ENCODE results near the gene SLC8A2. TPM values are rescaled to one million over a fixed set of nuclear protein-coding genes. Genes with fewer than 3 reads are reported as not detected.

SLC8A2 gene
- total RNA-seq, 2 experiments from 2014 or later: 0.13 to 0.36 TPM

DNA sequence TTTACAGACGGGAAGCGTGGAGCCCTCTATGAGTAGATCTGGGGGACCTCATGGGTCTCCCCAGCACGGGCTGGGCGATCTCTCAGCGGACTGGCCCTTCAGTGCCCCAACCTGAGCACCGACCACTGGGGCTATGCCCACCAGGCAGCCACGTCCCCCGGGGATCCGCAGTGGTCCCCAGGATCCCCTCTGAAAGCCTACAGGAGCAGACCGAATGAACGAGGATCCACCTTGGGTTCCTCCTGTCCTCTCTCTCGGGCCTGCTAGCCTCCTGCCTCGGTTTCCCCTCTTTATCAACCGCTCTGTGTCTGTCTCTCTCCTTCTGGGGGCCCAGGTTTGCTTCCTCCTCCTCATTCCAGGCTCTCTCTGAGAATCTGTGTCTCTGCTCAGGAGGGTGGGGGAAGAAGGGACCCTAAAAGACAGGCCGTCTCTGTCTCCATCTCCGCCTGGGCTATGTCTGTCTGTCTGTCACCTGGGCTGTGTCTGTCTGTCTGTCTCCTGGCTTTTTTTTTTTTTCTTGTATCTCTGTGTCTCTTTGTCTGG is 50.4 kb downstream of the SLC8A2 start:
- Histone ChIP-seq H3K4me2 (ENCODE audit: low read length) (no peak overlapping the region), H3K27ac (ENCODE audit: low read depth, low read length, poor library complexity, severe bottlenecking) (no peak overlapping the region), H4K20me1 (ENCODE audit: insufficient read depth, low read length) (no peaks in the 10 kb centered on the region), H3K4me1 (ENCODE audit: insufficient read depth, low read length, poor library complexity, severe bottlenecking) (no peaks in the 10 kb centered on the region), H3K79me2 (ENCODE audit: insufficient read depth, low read depth, low read length) (no peaks in the 10 kb centered on the region), H3K4me3 (ENCODE audit: low read depth, low read length, poor library complexity, severe bottlenecking) (no peak overlapping the region), H3K9me3 (ENCODE audit: low read length) (no peaks in the 10 kb centered on the region), H2AFZ (ENCODE audit: low read length) (no peak overlapping the region), H3K36me3 (ENCODE audit: insufficient read depth, low read length) (no peaks in the 10 kb centered on the region), H3K9me2 (ENCODE audit: insufficient read depth, low read length) (no peaks in the 10 kb centered on the region)
- intact Hi-C loops (cut with micrococcal nuclease; ENCODE audit: unreplicated experiment): no loop called here
- ChIA-PET CTCF (ENCODE audit: unreplicated experiment) (no interaction called here), POLR2A (no interaction called here)
- TF ChIP-seq EZH2phosphoT487 (IDR thresholded peaks at IDR 0.05; ENCODE audit: borderline replicate concordance, low read depth, low read length): 0 out of 2 replicates have a peak, but pooled peaks have one; percentile 18
- TF ChIP-seq, protein P1, sequence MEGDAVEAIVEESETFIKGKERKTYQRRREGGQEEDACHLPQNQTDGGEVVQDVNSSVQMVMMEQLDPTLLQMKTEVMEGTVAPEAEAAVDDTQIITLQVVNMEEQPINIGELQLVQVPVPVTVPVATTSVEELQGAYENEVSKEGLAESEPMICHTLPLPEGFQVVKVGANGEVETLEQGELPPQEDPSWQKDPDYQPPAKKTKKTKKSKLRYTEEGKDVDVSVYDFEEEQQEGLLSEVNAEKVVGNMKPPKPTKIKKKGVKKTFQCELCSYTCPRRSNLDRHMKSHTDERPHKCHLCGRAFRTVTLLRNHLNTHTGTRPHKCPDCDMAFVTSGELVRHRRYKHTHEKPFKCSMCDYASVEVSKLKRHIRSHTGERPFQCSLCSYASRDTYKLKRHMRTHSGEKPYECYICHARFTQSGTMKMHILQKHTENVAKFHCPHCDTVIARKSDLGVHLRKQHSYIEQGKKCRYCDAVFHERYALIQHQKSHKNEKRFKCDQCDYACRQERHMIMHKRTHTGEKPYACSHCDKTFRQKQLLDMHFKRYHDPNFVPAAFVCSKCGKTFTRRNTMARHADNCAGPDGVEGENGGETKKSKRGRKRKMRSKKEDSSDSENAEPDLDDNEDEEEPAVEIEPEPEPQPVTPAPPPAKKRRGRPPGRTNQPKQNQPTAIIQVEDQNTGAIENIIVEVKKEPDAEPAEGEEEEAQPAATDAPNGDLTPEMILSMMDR (conservative IDR thresholded peaks at IDR 0.05; ENCODE audit: low read length): no peak
- no peak for DNase-seq (ENCODE audit: low spot score)
- BruUV-seq (replicated peaks): no TSS peak

DNA sequence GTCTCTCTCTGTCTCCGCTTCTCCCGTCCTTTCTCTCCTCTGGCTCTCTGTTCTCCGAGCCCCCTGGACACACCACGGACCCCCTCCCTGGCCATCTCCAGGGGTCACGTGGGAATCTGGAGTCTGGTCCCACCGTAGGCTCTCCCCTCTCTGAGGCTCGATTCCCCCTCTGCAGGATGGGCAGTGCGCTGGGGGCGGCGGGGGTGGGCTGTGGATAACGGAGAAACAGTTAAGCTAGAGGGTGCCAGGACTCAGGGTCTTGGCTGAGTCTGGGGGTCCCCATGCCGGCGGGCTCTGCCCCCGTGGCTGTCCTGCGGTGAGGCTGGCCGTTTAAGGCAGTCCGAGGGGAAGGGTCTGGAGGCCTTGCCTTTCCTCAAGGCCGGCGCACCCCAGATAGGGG is 51.9 kb downstream of the SLC8A2 start:
- no peak overlapping the region for H3K4me2 ChIP-seq (ENCODE audit: low read length)
- no peaks in the 10 kb centered on the region for H3K9me3 ChIP-seq (ENCODE audit: low read length)
- H3K9me2 ChIP-seq (ENCODE audit: insufficient read depth, low read length): no peaks in the 10 kb centered on the region
- no peak overlapping the region for H3K27ac ChIP-seq (ENCODE audit: low read depth, low read length, poor library complexity, severe bottlenecking)
- no TSS peak for BruUV-seq (replicated peaks)
- CTCF ChIA-PET (ENCODE audit: unreplicated experiment): interaction anchor here (0.6 kb wide), 1 partner anchor 71 kb away, joined by 3 read pairs; no protein-coding TSS in a partner anchor
- H3K36me3 ChIP-seq (ENCODE audit: insufficient read depth, low read length): no peaks in the 10 kb centered on the region
- no peaks in the 10 kb centered on the region for H3K4me1 ChIP-seq (ENCODE audit: insufficient read depth, low read length, poor library complexity, severe bottlenecking)
- H3K4me3 ChIP-seq (ENCODE audit: low read depth, low read length, poor library complexity, severe bottlenecking): no peak overlapping the region
- no peaks in the 10 kb centered on the region for H3K79me2 ChIP-seq (ENCODE audit: insufficient read depth, low read depth, low read length)
- H2AFZ ChIP-seq (ENCODE audit: low read length): no peak overlapping the region
- no peak for DNase-seq (ENCODE audit: low spot score)
- intact Hi-C loops (cut with micrococcal nuclease; ENCODE audit: unreplicated experiment): no loop called here
- POLR2A ChIA-PET: no interaction called here
- TF ChIP-seq EZH2phosphoT487 (IDR thresholded peaks at IDR 0.05; ENCODE audit: borderline replicate concordance, low read depth, low read length): no peak; the same call in 1 of the 2 replicates
- TF ChIP-seq, protein P1 (conservative IDR thresholded peaks at IDR 0.05; ENCODE audit: low read length): no peak
- no peaks in the 10 kb centered on the region for H4K20me1 ChIP-seq (ENCODE audit: insufficient read depth, low read length)

DNA sequence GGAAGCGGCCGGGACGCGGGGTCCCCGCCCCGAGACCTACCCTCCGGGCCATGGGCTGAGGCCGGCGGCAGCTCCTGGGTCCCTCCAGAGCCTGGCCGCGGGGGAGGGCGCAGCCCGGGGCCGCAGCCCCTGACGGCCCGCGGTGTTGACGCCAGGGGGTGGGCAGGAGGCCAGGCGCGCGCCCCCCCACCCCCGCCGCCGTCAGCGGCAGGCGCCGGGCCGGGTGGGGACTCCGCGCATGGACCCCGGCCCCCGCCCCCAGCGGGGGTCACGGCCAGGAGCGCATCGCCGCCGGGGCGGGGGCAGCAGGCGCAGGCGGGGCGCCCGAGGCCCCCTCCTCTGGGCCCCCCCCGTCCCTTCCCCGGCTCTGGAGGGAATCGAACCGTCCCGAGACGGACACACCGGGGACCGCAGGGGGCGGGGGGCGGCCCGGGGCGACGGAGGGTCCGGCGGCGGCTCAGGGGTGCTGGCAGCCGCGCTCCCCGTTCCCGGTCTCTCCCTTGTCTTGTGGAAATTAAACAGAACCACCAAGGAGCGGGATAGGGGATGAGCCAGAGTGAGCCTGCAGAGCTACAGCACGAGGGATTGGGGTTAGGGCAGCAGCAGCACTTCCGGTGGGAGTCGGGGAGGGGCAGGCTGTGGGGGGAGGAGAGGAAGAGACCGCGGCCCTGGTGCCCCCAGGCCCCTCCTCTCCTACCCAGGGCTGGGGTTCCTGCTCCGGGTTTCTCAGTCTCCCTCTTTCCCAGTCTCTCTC is 52.5 kb downstream of the SLC8A2 start, which contains the start of gene MEIS3:
Gene MEIS3 (minus strand): TSS at position 498 of the 754 bp plus-strand sequence. CDS start 446 bp downstream, at position 52.
- no peak for TF ChIP-seq EZH2phosphoT487 (IDR thresholded peaks at IDR 0.05; ENCODE audit: borderline replicate concordance, low read depth, low read length)
- TF ChIP-seq, protein P1 (conservative IDR thresholded peaks at IDR 0.05; ENCODE audit: low read length): no peak
- POLR2A ChIA-PET: no interaction called here
- no peak for DNase-seq (ENCODE audit: low spot score)
- Histone ChIP-seq H3K36me3 (ENCODE audit: insufficient read depth, low read length) (no peaks in the 10 kb centered on the region), H3K27ac (ENCODE audit: low read depth, low read length, poor library complexity, severe bottlenecking) (no peak within 1 kb of the TSS), H3K4me2 (ENCODE audit: low read length) (no peak within 1 kb of the TSS), H3K4me3 (ENCODE audit: low read depth, low read length, poor library complexity, severe bottlenecking) (no peak within 1 kb of the TSS), H3K79me2 (ENCODE audit: insufficient read depth, low read depth, low read length) (no peaks in the 10 kb centered on the region), H3K4me1 (ENCODE audit: insufficient read depth, low read length, poor library complexity, severe bottlenecking) (no peaks in the 10 kb centered on the region), H3K9me3 (ENCODE audit: low read length) (no peaks in the 10 kb centered on the region), H4K20me1 (ENCODE audit: insufficient read depth, low read length) (no peaks in the 10 kb centered on the region), H2AFZ (ENCODE audit: low read length) (no peak within 1 kb of the TSS), H3K9me2 (ENCODE audit: insufficient read depth, low read length) (no peaks in the 10 kb centered on the region)
- CTCF ChIA-PET (ENCODE audit: unreplicated experiment): interaction anchor here (0.6 kb wide), 1 partner anchor 70 kb away, joined by 3 read pairs; no protein-coding TSS in a partner anchor
- no TSS peak for BruUV-seq (replicated peaks)
- intact Hi-C loops (cut with micrococcal nuclease; ENCODE audit: unreplicated experiment): no loop called here

Data from OCI-LY7 (cell line).